ENCODE results near the gene OLAH. TPM values are rescaled to one million over a fixed set of nuclear protein-coding genes. Genes with fewer than 3 reads are reported as not detected.
A peak's percentile ranks its signal among the peaks of the same experiment; 100 is the strongest.
"Not testable (repeated sequence)": the region's sequence is repeated elsewhere in the genome, so short reads cannot be mapped to it uniquely, and the experiment has no call there.

Gene OLAH
- not detected in 2 replicates for total RNA-seq (2014; rRNA removed; shearing (Covaris generic))
- polyA plus RNA-seq (2015; cell fraction: cytosol; rRNA removed), result 0.06 and 0.25 TPM in 2 replicates
- not detected in 2 replicates for polyA plus RNA-seq (2015; cell fraction: nucleus; rRNA removed)

GRCh38 chr10:15043674-15044073 lies at the start of gene OLAH:
Gene OLAH (plus strand): TSS chr10:15043943. CDS start chr10:15047289, 3,346 bp downstream.
- in situ Hi-C loops (cut with HindIII; ENCODE audit: low pct_unique_long_range_greater_than_20kb, low sequenced_read_pairs), result no loop called here
- DNase-seq (ENCODE audit: low read depth, low spot score), result no peak

GRCh38 chr10:14995964-14996565 lies 47.7 kb upstream of the OLAH start:
- in situ Hi-C loops (cut with HindIII; ENCODE audit: low pct_unique_long_range_greater_than_20kb, low sequenced_read_pairs), result no loop called here
- DNase-seq (ENCODE audit: low read depth, low spot score), result no peak

GRCh38 chr10:15013530-15013929 lies 30.2 kb upstream of the OLAH start:
- in situ Hi-C loops (cut with HindIII; ENCODE audit: low pct_unique_long_range_greater_than_20kb, low sequenced_read_pairs); DNase-seq (ENCODE audit: low read depth, low spot score): not testable (repeated sequence)

GRCh38 chr10:15015451-15015850 lies 28.3 kb upstream of the OLAH start:
- no peak for DNase-seq (ENCODE audit: low read depth, low spot score)
- in situ Hi-C loops (cut with HindIII; ENCODE audit: low pct_unique_long_range_greater_than_20kb, low sequenced_read_pairs), result no loop called here

GRCh38 chr10:15020966-15021365 lies 22.8 kb upstream of the OLAH start:
- DNase-seq (ENCODE audit: low read depth, low spot score); in situ Hi-C loops (cut with HindIII; ENCODE audit: low pct_unique_long_range_greater_than_20kb, low sequenced_read_pairs): not testable (repeated sequence)

- in situ Hi-C loops (cut with HindIII; ENCODE audit: low pct_unique_long_range_greater_than_20kb, low sequenced_read_pairs); DNase-seq (ENCODE audit: low read depth, low spot score): not testable (repeated sequence)
Observed at GRCh38 chr10:15023079-15023478, 20.7 kb upstream of the OLAH start.

- in situ Hi-C loops (cut with HindIII; ENCODE audit: low pct_unique_long_range_greater_than_20kb, low sequenced_read_pairs), result not testable (repeated sequence)
Observed at GRCh38 chr10:15024017-15025004, 19.4 kb upstream of the OLAH start.

GRCh38 chr10:15025040-15025439 lies 18.7 kb upstream of the OLAH start:
- in situ Hi-C loops (cut with HindIII; ENCODE audit: low pct_unique_long_range_greater_than_20kb, low sequenced_read_pairs); DNase-seq (ENCODE audit: low read depth, low spot score): not testable (repeated sequence)

More at GRCh38 chr10:15024017-15025004, 19.4 kb upstream of the OLAH start:
- DNase-seq (ENCODE audit: low read depth, low spot score), result not testable (repeated sequence)

GRCh38 chr10:15027741-15028140 lies 16.0 kb upstream of the OLAH start:
- in situ Hi-C loops (cut with HindIII; ENCODE audit: low pct_unique_long_range_greater_than_20kb, low sequenced_read_pairs), result no loop called here
- peak; percentile 22 for DNase-seq (ENCODE audit: low read depth, low spot score)

- in situ Hi-C loops (cut with HindIII; ENCODE audit: low pct_unique_long_range_greater_than_20kb, low sequenced_read_pairs), result no loop called here
- DNase-seq (ENCODE audit: low read depth, low spot score), result no peak
Observed at GRCh38 chr10:15035385-15036301, 8.1 kb upstream of the OLAH start.

GRCh38 chr10:15037691-15038090 lies 6.1 kb upstream of the OLAH start:
- DNase-seq (ENCODE audit: low read depth, low spot score), result peak; percentile 71
- in situ Hi-C loops (cut with HindIII; ENCODE audit: low pct_unique_long_range_greater_than_20kb, low sequenced_read_pairs), result no loop called here

- DNase-seq (ENCODE audit: low read depth, low spot score), result no peak
- in situ Hi-C loops (cut with HindIII; ENCODE audit: low pct_unique_long_range_greater_than_20kb, low sequenced_read_pairs), result no loop called here
Observed at GRCh38 chr10:15038416-15038815, 5.3 kb upstream of the OLAH start.

GRCh38 chr10:15045380-15045779 lies 1.6 kb downstream of the OLAH start:
- DNase-seq (ENCODE audit: low read depth, low spot score), result no peak
- in situ Hi-C loops (cut with HindIII; ENCODE audit: low pct_unique_long_range_greater_than_20kb, low sequenced_read_pairs), result no loop called here

- DNase-seq (ENCODE audit: low read depth, low spot score), result no peak
- in situ Hi-C loops (cut with HindIII; ENCODE audit: low pct_unique_long_range_greater_than_20kb, low sequenced_read_pairs), result no loop called here
Observed at GRCh38 chr10:15046626-15047025, 2.9 kb downstream of the OLAH start.

GRCh38 chr10:15049533-15049932 lies 5.8 kb downstream of the OLAH start:
- DNase-seq (ENCODE audit: low read depth, low spot score), result no peak
- in situ Hi-C loops (cut with HindIII; ENCODE audit: low pct_unique_long_range_greater_than_20kb, low sequenced_read_pairs), result no loop called here

- in situ Hi-C loops (cut with HindIII; ENCODE audit: low pct_unique_long_range_greater_than_20kb, low sequenced_read_pairs), result no loop called here
- no peak for DNase-seq (ENCODE audit: low read depth, low spot score)
Observed at GRCh38 chr10:15052121-15052520, 8.4 kb downstream of the OLAH start.

- in situ Hi-C loops (cut with HindIII; ENCODE audit: low pct_unique_long_range_greater_than_20kb, low sequenced_read_pairs), result no loop called here
- no peak for DNase-seq (ENCODE audit: low read depth, low spot score)
Observed at GRCh38 chr10:15053061-15053460, 9.3 kb downstream of the OLAH start.

Measured in SK-MEL-5 (cell line).